AG04449 (cell line): ENCODE results near the gene SEC14L1.
"Not testable (repeated sequence)": the region's sequence is repeated elsewhere in the genome, so short reads cannot be mapped to it uniquely, and the experiment has no call there.

ENCODE experiments used
- CTCF ChIA-PET: fragments of 350-600 bp; formaldehyde crosslinking; extraction: SDS; loops from one replicate; lab custom pipeline; 2021; ENCODE audit warnings: antibody characterized with exemption; lab: Yijun Ruan, JAX
- POLR2A ChIA-PET: fragments of 400-600, 350-600 bp; formaldehyde crosslinking; extraction: SDS; loops from one replicate; lab custom pipeline; 2020; ENCODE audit warnings: antibody characterized with exemption, inconsistent platforms; lab: Yijun Ruan, JAX
- DNase-seq: peaks from one replicate; pipeline ENCODE4 v3.0.0-alpha.2; 2010; ENCODE audit warnings: low read depth, low spot score
- H3K4me3 ChIP-seq: 2 replicates; pipeline ENCODE4 v1.5.1; 2011; ENCODE audit warnings: low read depth, mild to moderate bottlenecking, control low read depth, low read length
- CTCF ChIP-seq: IDR thresholded peaks from one replicate; pipeline ENCODE4 v1.5.1; 2011; ENCODE audit warnings: mild to moderate bottlenecking, moderate library complexity, low read length, control low read depth, inconsistent platforms; ENCODE audit not compliant: insufficient read depth; ENCODE audit errors: missing control alignments

The SEC14L1 gene

GRCh38 chr17:77136420-77136767 is 4.4 kb upstream of the SEC14L1 start:
- TF ChIP-seq CTCF: no peak
- ChIA-PET CTCF (interaction anchor here (0.7 to 1.2 kb wide), 2 partner anchors 12 to 26 kb away, joined by 3 to 6 read pairs; no protein-coding TSS in a partner anchor), POLR2A (no interaction called here)
- DNase-seq: no peak
- no peak overlapping the region for H3K4me3 ChIP-seq

GRCh38 chr17:77137111-77137510 is 3.7 kb upstream of the SEC14L1 start:
- TF ChIP-seq CTCF: no peak
- POLR2A ChIA-PET: no interaction called here
- H3K4me3 ChIP-seq: no peak overlapping the region
- DNase-seq: no peak
- CTCF ChIA-PET: interaction anchor here (1.2 kb wide), 2 partner anchors 12 to 111 kb away, joined by 5 to 6 read pairs; no protein-coding TSS in a partner anchor

- H3K4me3 ChIP-seq, POLR2A ChIA-PET, DNase-seq: not testable (repeated sequence)
Observed at GRCh38 chr17:77137886-77138285, 2.9 kb upstream of the SEC14L1 start.

GRCh38 chr17:77140166-77140877 is 447 bp upstream of the SEC14L1 start:
- CTCF ChIA-PET: interaction anchor here (1.1 to 2.6 kb wide), 6 partner anchors 11 to 52 kb away, joined by 3 to 9 read pairs (median 4); no protein-coding TSS in a partner anchor
- POLR2A ChIA-PET: interaction anchor here (0.5 to 1.4 kb wide), 9 partner anchors 9 to 780 kb away, joined by 3 to 5 read pairs (median 3); no protein-coding TSS in a partner anchor

More at GRCh38 chr17:77137886-77138285, 2.9 kb upstream of the SEC14L1 start:
- CTCF ChIA-PET: interaction anchor here (1.1 to 1.2 kb wide), 3 partner anchors 11 to 110 kb away, joined by 3 to 6 read pairs (median 5); no protein-coding TSS in a partner anchor

GRCh38 chr17:77141846-77142449 is 1.2 kb downstream of the SEC14L1 start:
- POLR2A ChIA-PET: no interaction called here
- H3K4me3 ChIP-seq: peak overlapping the region; percentile 73
- CTCF ChIA-PET: interaction anchor here (0.7 to 2.6 kb wide), 4 partner anchors 46 to 106 kb away, joined by 3 to 9 read pairs (median 3); no protein-coding TSS in a partner anchor
- TF ChIP-seq CTCF: no peak
- no peak for DNase-seq

More at GRCh38 chr17:77140166-77140877, 447 bp upstream of the SEC14L1 start:
- TF ChIP-seq CTCF: peak; percentile 9
- peak overlapping the region; percentile 54 for H3K4me3 ChIP-seq
- DNase-seq: no peak

GRCh38 chr17:77142689-77143088 is 1.9 kb downstream of the SEC14L1 start:
- no peak for DNase-seq
- H3K4me3 ChIP-seq: no peak overlapping the region
- POLR2A ChIA-PET: no interaction called here
- CTCF ChIA-PET: interaction anchor here (1.0 kb wide), 1 partner anchor 54 kb away, joined by 3 read pairs; no protein-coding TSS in a partner anchor
- TF ChIP-seq CTCF: no peak
